Measurements from ENCODE around the gene ERICH4.
"Not testable (repeated sequence)": the region's sequence is repeated elsewhere in the genome, so short reads cannot be mapped to it uniquely, and the experiment has no call there.

ERICH4 gene

DNA sequence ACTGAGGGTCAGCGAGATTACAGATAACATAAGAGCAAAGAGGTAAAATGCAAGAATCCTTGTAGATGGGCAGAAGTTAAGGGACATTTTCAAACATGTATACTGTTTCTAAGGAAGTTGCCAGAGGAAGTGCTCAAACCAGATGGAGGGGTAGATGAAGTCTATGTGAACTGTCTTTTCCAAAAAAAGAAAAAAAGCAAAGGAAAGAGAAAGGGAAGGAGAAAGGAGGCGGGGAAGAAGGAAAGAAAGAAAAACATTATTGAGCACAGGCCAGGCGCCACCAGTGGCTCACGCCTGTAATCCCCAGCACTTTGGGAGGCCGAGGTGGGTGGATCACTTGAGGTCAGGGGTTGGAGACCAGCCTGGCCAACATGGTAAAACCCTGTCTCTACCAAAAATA lies 8.5 kb upstream of the ERICH4 start:
- Histone ChIP-seq H3K14ac (ENCODE audit: low read length) (no peak overlapping the region), H3K79me1 (ENCODE audit: low read depth, low read length) (peaks cover 5% of the 10 kb centered on the region), H3K4ac (ENCODE audit: low read length) (no peak overlapping the region), H2AFZ (ENCODE audit: low read length) (no peak overlapping the region), H2BK120ac (ENCODE audit: low read depth, low read length) (no peak overlapping the region), H3K4me3 (ENCODE audit: low read length in 2 of 2) (no peak overlapping the region), H3K36me3 (replicated peaks in 1 of 2; ENCODE audit: control insufficient read depth in 2 of 2, insufficient read depth in 2 of 2, low read length in 2 of 2) (peaks cover 40 to 54% of the 10 kb centered on the region in 2 donors), H3K4me2 (ENCODE audit: insufficient read depth, low read length, poor library complexity, severe bottlenecking) (no peak overlapping the region), H2BK12ac (ENCODE audit: low read length) (no peak overlapping the region), H3K4me1 (ENCODE audit: control insufficient read depth in 2 of 2, insufficient read depth in 1 of 2, low read depth in 1 of 2, low read length in 2 of 2) (no peaks in the 10 kb centered on the region), H2BK5ac (ENCODE audit: low read length) (no peak overlapping the region), H3K18ac (ENCODE audit: low read length) (no peak overlapping the region), H3K9ac (ENCODE audit: low read depth, low read length, poor library complexity) (no peak overlapping the region), H3K23ac (ENCODE audit: low read depth, low read length, poor library complexity) (no peak overlapping the region), H2AK5ac (ENCODE audit: low read depth, low read length) (no peak overlapping the region), H3K27ac (replicated peaks; ENCODE audit: low read length) (no peak overlapping the region), H2BK15ac (ENCODE audit: low read length) (no peak overlapping the region), H3K9me3 (replicated peaks in 1 of 2; ENCODE audit: control insufficient read depth in 2 of 2, insufficient read depth in 1 of 2, low read depth in 1 of 2, low read length in 2 of 2) (no peaks in the 10 kb centered on the region), H3K27me3 (ENCODE audit: control insufficient read depth in 3 of 3, insufficient read depth in 3 of 3, low read depth in 1 of 3, low read length in 3 of 3) (no peaks in the 10 kb centered on the region), H4K8ac (ENCODE audit: low read depth, low read length) (no peak overlapping the region), H4K91ac (ENCODE audit: low read depth, low read length, poor library complexity) (no peak overlapping the region)
- no peak for DNase-seq (ENCODE audit: low spot score)
- WGBS, 2 donors (ENCODE audit: extremely low coverage in 2 of 2, insufficient read length in 2 of 2, insufficient replicate concordance in 1 of 2): no CpG with 5 or more reads among the region's 5 CpGs

DNA sequence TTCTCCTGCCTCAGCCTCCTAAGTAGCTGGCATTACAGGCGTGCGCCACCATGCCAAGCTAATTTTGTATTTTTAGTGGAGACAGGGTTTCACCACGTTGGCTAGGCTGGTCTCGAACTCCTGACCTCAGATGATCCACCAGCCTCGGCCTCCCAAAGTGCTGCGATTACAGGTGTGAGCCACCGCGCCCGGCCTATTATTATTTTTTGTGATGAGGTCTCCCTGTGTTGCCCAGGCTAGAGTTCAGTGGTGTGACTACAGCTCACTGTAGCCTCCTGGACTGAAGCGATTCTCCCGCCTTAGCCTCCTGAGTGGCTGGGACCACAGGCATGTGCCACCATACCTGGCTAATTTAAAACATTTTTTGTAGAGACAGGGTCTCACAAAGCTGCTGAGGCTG lies 7.6 kb upstream of the ERICH4 start:
- not testable (repeated sequence) for H3K27me3 ChIP-seq (ENCODE audit: control insufficient read depth in 3 of 3, insufficient read depth in 3 of 3, low read depth in 1 of 3, low read length in 3 of 3); H2BK15ac ChIP-seq (ENCODE audit: low read length); H3K9me3 ChIP-seq (replicated peaks in 1 of 2; ENCODE audit: control insufficient read depth in 2 of 2, insufficient read depth in 1 of 2, low read depth in 1 of 2, low read length in 2 of 2); H3K4ac ChIP-seq (ENCODE audit: low read length); H2BK12ac ChIP-seq (ENCODE audit: low read length); H4K91ac ChIP-seq (ENCODE audit: low read depth, low read length, poor library complexity); H3K18ac ChIP-seq (ENCODE audit: low read length); H3K4me2 ChIP-seq (ENCODE audit: insufficient read depth, low read length, poor library complexity, severe bottlenecking); H3K4me1 ChIP-seq (ENCODE audit: control insufficient read depth in 2 of 2, insufficient read depth in 1 of 2, low read depth in 1 of 2, low read length in 2 of 2); H2BK5ac ChIP-seq (ENCODE audit: low read length); H3K23ac ChIP-seq (ENCODE audit: low read depth, low read length, poor library complexity); H3K14ac ChIP-seq (ENCODE audit: low read length); H2AK5ac ChIP-seq (ENCODE audit: low read depth, low read length); H2BK120ac ChIP-seq (ENCODE audit: low read depth, low read length); H3K4me3 ChIP-seq (ENCODE audit: low read length in 2 of 2); H2AFZ ChIP-seq (ENCODE audit: low read length); H3K9ac ChIP-seq (ENCODE audit: low read depth, low read length, poor library complexity); H3K79me1 ChIP-seq (ENCODE audit: low read depth, low read length); DNase-seq (ENCODE audit: low spot score); H3K27ac ChIP-seq (replicated peaks; ENCODE audit: low read length); H4K8ac ChIP-seq (ENCODE audit: low read depth, low read length)
- no CpG with 5 or more reads among the region's 11 CpGs for WGBS, 2 donors (ENCODE audit: extremely low coverage in 2 of 2, insufficient read length in 2 of 2, insufficient replicate concordance in 1 of 2)
- H3K36me3 ChIP-seq (replicated peaks in 1 of 2; ENCODE audit: control insufficient read depth in 2 of 2, insufficient read depth in 2 of 2, low read length in 2 of 2): peaks cover 40 to 54% of the 10 kb centered on the region in 2 donors

- H2AK5ac ChIP-seq (ENCODE audit: low read depth, low read length): no peak overlapping the region
- H3K4me3 ChIP-seq (ENCODE audit: low read length in 2 of 2): no peak overlapping the region
- no peak overlapping the region for H3K18ac ChIP-seq (ENCODE audit: low read length)
- no peak overlapping the region for H2BK120ac ChIP-seq (ENCODE audit: low read depth, low read length)
- no peak overlapping the region for H3K14ac ChIP-seq (ENCODE audit: low read length)
- peaks cover 36 to 47% of the 10 kb centered on the region in 2 donors for H3K36me3 ChIP-seq (replicated peaks in 1 of 2; ENCODE audit: control insufficient read depth in 2 of 2, insufficient read depth in 2 of 2, low read length in 2 of 2)
- H2BK12ac ChIP-seq (ENCODE audit: low read length): no peak overlapping the region
- no peak overlapping the region for H2AFZ ChIP-seq (ENCODE audit: low read length)
- no peak overlapping the region for H3K9ac ChIP-seq (ENCODE audit: low read depth, low read length, poor library complexity)
- no peak overlapping the region for H3K4ac ChIP-seq (ENCODE audit: low read length)
- no peak overlapping the region for H2BK15ac ChIP-seq (ENCODE audit: low read length)
- no peak overlapping the region for H3K23ac ChIP-seq (ENCODE audit: low read depth, low read length, poor library complexity)
- peaks cover 0 to 2% of the 10 kb centered on the region in 2 donors for H3K9me3 ChIP-seq (replicated peaks in 1 of 2; ENCODE audit: control insufficient read depth in 2 of 2, insufficient read depth in 1 of 2, low read depth in 1 of 2, low read length in 2 of 2)
- no peak overlapping the region for H2BK5ac ChIP-seq (ENCODE audit: low read length)
- H3K79me1 ChIP-seq (ENCODE audit: low read depth, low read length): peaks cover 5% of the 10 kb centered on the region
- no peak overlapping the region for H4K91ac ChIP-seq (ENCODE audit: low read depth, low read length, poor library complexity)
- no peaks in the 10 kb centered on the region for H3K27me3 ChIP-seq (ENCODE audit: control insufficient read depth in 3 of 3, insufficient read depth in 3 of 3, low read depth in 1 of 3, low read length in 3 of 3)
- WGBS, 2 donors (ENCODE audit: extremely low coverage in 2 of 2, insufficient read length in 2 of 2, insufficient replicate concordance in 1 of 2): no CpG with 5 or more reads among the region's 19 CpGs
- H3K27ac ChIP-seq (replicated peaks; ENCODE audit: low read length): no peak overlapping the region
- H3K4me1 ChIP-seq (ENCODE audit: control insufficient read depth in 2 of 2, insufficient read depth in 1 of 2, low read depth in 1 of 2, low read length in 2 of 2): no peaks in the 10 kb centered on the region
- no peak overlapping the region for H4K8ac ChIP-seq (ENCODE audit: low read depth, low read length)
- no peak for DNase-seq (ENCODE audit: low spot score)
- no peak overlapping the region for H3K4me2 ChIP-seq (ENCODE audit: insufficient read depth, low read length, poor library complexity, severe bottlenecking)
Observed at GRCh38 chr19:41435936-41436673, 6.9 kb upstream of the ERICH4 start.

DNA sequence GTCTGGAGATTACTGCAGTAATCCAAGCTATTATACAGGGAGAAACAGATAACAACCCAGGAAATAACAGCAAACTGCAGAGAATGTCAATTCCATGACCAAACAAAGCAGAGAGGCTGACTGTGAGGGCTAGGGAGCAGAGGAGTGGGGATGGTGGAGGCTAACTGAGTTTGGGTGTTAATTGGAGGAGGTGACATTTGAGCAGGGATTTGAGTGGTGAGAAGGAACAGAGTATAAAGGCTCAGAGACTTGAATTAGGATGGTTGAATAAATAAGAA lies 6.3 kb upstream of the ERICH4 start:
- Histone ChIP-seq H2AFZ (ENCODE audit: low read length) (no peak overlapping the region), H3K4me2 (ENCODE audit: insufficient read depth, low read length, poor library complexity, severe bottlenecking) (no peak overlapping the region), H2AK5ac (ENCODE audit: low read depth, low read length) (no peak overlapping the region), H3K27me3 (ENCODE audit: control insufficient read depth in 3 of 3, insufficient read depth in 3 of 3, low read depth in 1 of 3, low read length in 3 of 3) (no peaks in the 10 kb centered on the region), H3K36me3 (replicated peaks in 1 of 2; ENCODE audit: control insufficient read depth in 2 of 2, insufficient read depth in 2 of 2, low read length in 2 of 2) (peaks cover 31 to 42% of the 10 kb centered on the region in 2 donors), H4K8ac (ENCODE audit: low read depth, low read length) (no peak overlapping the region), H3K4ac (ENCODE audit: low read length) (no peak overlapping the region), H3K79me1 (ENCODE audit: low read depth, low read length) (peaks cover 5% of the 10 kb centered on the region), H3K4me3 (ENCODE audit: low read length in 2 of 2) (no peak overlapping the region), H3K27ac (replicated peaks; ENCODE audit: low read length) (no peak overlapping the region), H4K91ac (ENCODE audit: low read depth, low read length, poor library complexity) (no peak overlapping the region), H3K9ac (ENCODE audit: low read depth, low read length, poor library complexity) (no peak overlapping the region), H3K18ac (ENCODE audit: low read length) (no peak overlapping the region), H2BK5ac (ENCODE audit: low read length) (no peak overlapping the region), H3K14ac (ENCODE audit: low read length) (no peak overlapping the region), H3K9me3 (replicated peaks in 1 of 2; ENCODE audit: control insufficient read depth in 2 of 2, insufficient read depth in 1 of 2, low read depth in 1 of 2, low read length in 2 of 2) (peaks cover 0 to 2% of the 10 kb centered on the region in 2 donors), H2BK120ac (ENCODE audit: low read depth, low read length) (no peak overlapping the region), H3K23ac (ENCODE audit: low read depth, low read length, poor library complexity) (no peak overlapping the region), H3K4me1 (ENCODE audit: control insufficient read depth in 2 of 2, insufficient read depth in 1 of 2, low read depth in 1 of 2, low read length in 2 of 2) (no peaks in the 10 kb centered on the region), H2BK15ac (ENCODE audit: low read length) (no peak overlapping the region), H2BK12ac (ENCODE audit: low read length) (no peak overlapping the region)
- DNase-seq (ENCODE audit: low spot score): no peak

All from neuronal stem cell (in vitro differentiated cells).